Skeletal muscle satellite cell (primary cell): ENCODE data around the gene GSTA1. TPM values are rescaled to one million over a fixed set of nuclear protein-coding genes. Genes with fewer than 3 reads are reported as not detected.
"Not testable (repeated sequence)": the region's sequence is repeated elsewhere in the genome, so short reads cannot be mapped to it uniquely, and the experiment has no call there.

Experiments
- H3K27me3 ChIP-seq: 2 replicates; pipeline ENCODE4 v1.7.0; 2013; ENCODE audit warnings: low read length; ENCODE audit not compliant: control insufficient read depth, insufficient read depth
- H3K36me3 ChIP-seq: 2 replicates; pipeline ENCODE4 v1.7.0; 2013; ENCODE audit warnings: mild to moderate bottlenecking, control low read depth, low read length; ENCODE audit not compliant: insufficient read depth
- H3K4me1 ChIP-seq: 2 replicates; pipeline ENCODE4 v1.7.0; 2013; ENCODE audit warnings: low read length; ENCODE audit not compliant: control insufficient read depth, insufficient read depth
- H3K4me2 ChIP-seq: 2 replicates; pipeline ENCODE4 v1.7.0; 2013; ENCODE audit warnings: mild to moderate bottlenecking, low read length
- H3K4me3 ChIP-seq: 2 replicates; pipeline ENCODE4 v1.7.0; 2013; ENCODE audit warnings: low read length
- H3K9ac ChIP-seq: 2 replicates; pipeline ENCODE4 v1.7.0; 2013; ENCODE audit warnings: mild to moderate bottlenecking, low read depth, low read length, moderate library complexity
- H3K9me3 ChIP-seq: replicated peaks from 2 replicates; pipeline ENCODE4 v1.7.0; 2013; ENCODE audit warnings: mild to moderate bottlenecking, control low read depth, low read length
- total RNA-seq: library from RNA; depleted of rRNA; stranded (reverse); fragments of >200 nt; gene quantifications from 2 replicates; pipeline ENCODE4 v1.2.3, GENCODE V29; 2012; rRNA removed

GSTA1 gene
- not detected in 2 replicates for total RNA-seq

DNA sequence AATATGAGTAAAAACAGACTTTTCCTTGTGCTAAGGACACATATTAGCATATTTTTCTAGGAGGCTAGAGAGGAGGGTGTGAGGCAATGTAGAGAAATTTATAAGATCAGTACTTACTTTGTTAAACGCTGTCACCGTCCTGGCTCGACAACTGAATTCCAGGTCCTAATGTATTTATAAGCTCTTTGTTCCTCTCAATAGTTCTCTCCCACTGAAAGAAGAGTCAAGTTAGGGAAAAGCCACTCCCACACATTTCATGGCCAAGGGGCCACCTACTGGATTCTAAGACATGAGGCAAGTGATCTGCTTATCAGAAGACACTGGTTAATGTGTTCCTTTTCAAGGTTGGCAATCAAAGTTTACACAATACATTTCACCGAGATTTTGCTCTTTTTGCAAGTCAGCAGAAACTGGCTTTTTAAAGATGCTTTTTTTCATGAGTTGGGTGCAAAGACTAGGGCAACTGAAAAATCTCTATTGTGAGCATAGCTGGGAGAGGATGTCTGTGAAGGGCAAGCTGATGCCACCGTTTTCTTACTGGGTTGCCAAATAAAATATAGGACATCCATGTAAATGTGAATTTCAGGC, at the start of gene GSTA1:
Gene GSTA1, minus strand, starts transcription at position 149 of the 588 bp plus-strand sequence. CDS start 4,549 bp downstream, outside the sequence.
- not testable (repeated sequence) for H3K9me3 ChIP-seq, H3K4me1 ChIP-seq, H3K4me2 ChIP-seq, H3K4me3 ChIP-seq, H3K9ac ChIP-seq, H3K36me3 ChIP-seq
- H3K27me3 ChIP-seq: peaks cover 30% of the 10 kb centered on the region

DNA sequence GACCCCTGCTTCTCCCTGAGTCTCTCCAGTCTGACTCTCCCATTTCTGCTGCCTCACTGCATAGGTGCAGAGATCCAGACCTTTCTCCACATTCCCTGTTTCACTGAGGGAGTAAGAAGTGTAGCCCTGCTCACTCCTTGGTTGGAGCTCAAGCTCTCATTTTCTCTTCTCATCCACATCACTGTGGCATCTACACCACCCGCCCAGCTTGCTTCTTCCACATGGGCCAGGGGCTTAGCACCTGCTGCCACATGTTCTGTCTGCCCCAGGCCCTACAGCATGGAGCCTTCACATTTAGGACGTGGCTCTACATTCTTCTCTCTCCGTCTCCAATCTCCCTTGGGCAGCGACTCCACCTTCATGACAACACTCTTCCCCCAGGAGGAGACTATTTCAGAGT, 45.5 kb upstream of the GSTA1 start:
- H3K36me3 ChIP-seq: no peaks in the 10 kb centered on the region
- H3K9me3 ChIP-seq: no peaks in the 10 kb centered on the region
- no peak overlapping the region for H3K9ac ChIP-seq
- no peak overlapping the region for H3K4me3 ChIP-seq
- peaks cover 69% of the 10 kb centered on the region for H3K27me3 ChIP-seq
- no peak overlapping the region for H3K4me2 ChIP-seq
- H3K4me1 ChIP-seq: no peaks in the 10 kb centered on the region

DNA sequence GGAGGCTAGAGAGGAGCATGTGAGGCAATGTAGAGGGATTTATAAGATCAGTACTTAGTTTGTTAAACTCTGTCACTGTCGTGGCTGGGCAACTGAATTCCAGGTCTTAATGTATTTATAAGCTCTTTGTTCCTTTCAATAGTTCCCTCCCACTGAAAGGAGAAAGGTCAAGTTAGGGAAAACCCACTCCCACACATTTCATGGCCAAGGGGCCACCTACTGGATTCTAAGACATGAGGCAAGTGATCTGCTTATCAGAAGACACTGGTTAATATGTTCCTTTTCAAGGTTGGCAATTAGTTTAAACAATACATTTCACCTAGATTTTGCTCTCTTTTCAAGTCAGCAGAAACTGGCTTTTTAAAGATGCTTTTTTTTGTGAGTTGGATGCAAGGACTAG, 42.4 kb upstream of the GSTA1 start:
- Histone ChIP-seq H3K4me3 (no peak overlapping the region), H3K4me1 (no peaks in the 10 kb centered on the region), H3K4me2 (no peak overlapping the region), H3K9ac (no peak overlapping the region), H3K27me3 (peaks cover 66% of the 10 kb centered on the region), H3K36me3 (no peaks in the 10 kb centered on the region), H3K9me3 (no peaks in the 10 kb centered on the region)

DNA sequence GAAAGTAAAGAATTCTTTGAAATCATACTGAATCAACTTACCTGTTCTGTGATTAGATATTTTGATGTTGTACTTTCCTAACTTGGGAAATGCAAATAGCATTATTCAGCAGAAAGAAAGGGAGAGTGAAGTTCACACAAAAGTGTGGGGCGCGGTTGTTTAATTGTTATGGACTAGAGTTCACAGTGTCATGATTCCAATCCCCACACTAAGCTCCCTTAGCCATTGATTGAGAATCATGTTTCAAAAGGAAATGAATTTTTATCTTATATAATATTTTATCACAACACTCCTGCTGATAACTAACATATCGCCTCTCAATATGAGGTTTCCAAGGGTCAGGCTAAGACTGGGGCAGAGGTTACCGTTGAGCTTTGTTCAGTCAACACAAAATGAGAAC, 40.0 kb upstream of the GSTA1 start:
- Histone ChIP-seq H3K4me2 (no peak overlapping the region), H3K9ac (no peak overlapping the region), H3K9me3 (no peaks in the 10 kb centered on the region), H3K4me1 (no peaks in the 10 kb centered on the region), H3K36me3 (no peaks in the 10 kb centered on the region), H3K27me3 (peaks cover 45% of the 10 kb centered on the region), H3K4me3 (no peak overlapping the region)

DNA sequence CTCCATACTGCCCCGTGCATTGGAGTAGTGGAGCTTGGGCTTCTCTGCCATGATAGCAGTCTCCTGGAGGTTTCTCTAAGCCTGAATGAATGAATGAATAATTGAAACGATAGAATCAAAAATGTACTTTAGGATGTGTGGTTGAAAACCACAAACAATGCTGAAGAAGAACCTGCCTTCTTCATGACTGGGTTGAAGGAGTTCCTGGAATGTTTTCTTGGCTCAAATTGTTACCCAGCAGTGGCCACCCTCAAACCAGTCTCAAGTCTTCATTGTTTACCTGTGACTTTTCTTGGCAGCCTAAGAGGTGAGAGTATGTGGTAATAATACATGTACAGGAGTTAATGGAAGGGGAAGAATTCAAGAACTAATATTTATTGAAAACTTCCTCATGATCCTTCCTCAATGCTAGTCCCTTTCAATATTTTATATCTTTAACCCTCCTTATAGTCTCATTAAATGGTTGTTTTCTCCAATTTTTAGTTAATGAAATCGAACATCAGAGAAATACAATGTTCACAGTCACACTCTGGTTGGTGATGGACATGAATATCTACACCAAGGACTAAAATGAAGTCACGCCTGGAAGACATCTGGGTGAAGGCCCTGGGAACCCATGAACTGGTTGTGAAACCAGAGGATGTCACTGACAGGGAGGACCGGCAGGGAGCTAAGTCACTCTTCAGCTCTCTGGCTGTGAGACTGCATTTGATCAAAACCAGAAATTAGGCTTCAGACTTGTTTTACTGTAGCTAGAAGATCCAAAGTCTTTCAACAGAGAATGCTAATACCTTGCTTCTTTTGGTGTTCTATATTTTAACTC, 37.4 kb upstream of the GSTA1 start, which contains the start of gene GSTA5:
Gene GSTA5, minus strand, starts transcription at position 51 of the 823 bp plus-strand sequence.
- H3K4me3 ChIP-seq: no peak within 1 kb of the TSS
- H3K4me1 ChIP-seq: no peaks in the 10 kb centered on the region
- H3K27me3 ChIP-seq: peaks cover 40% of the 10 kb centered on the region
- H3K9me3 ChIP-seq: no peaks in the 10 kb centered on the region
- H3K4me2 ChIP-seq: no peak within 1 kb of the TSS
- H3K9ac ChIP-seq: no peak within 1 kb of the TSS
- no peaks in the 10 kb centered on the region for H3K36me3 ChIP-seq

DNA sequence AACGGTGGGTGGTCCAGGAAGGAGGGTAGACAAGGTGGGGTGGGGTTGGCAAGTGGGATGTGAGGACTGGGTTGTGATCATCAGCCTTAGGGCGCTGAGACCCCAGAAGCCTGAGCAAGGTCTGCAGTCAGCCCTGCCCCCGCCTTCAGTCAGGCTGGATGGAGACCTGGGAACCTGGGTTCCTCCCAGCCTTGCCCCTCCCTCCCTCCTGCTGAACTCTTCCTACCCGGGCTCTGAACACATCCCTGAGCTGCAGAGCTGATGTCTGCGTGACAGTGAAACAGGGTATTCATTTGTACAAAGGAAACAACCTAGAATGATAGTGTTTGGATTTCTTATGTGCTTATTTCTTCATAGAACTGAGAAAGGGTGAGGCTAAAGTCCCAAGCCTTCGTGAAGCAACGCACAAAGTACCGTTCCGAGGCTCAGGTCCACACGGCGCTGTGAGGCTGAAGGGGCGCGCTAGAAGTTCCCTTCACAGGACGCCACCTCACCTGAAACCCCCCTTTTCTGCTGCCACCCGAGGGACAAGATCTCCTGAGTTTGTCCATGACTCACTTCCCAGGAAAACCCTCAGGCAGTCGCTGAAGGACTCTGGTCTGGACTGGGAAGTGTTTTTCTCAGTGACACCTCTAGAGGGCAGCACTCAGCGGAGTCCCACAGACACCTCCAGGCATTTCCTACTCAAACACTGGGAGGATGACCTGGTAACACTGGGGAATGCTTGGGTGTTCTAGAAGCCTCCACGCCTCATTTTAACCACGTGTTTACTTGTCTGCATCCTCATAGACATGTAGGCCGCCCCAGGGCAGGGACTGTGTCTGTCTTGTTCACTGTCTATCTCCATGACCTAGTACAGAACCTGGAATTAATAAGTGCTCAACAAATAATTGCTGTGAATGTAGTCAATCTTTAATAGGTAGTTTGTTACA, 35.8 kb upstream of the GSTA1 start:
- Histone ChIP-seq H3K9me3 (no peaks in the 10 kb centered on the region), H3K27me3 (peaks cover 34% of the 10 kb centered on the region), H3K4me3 (no peak overlapping the region), H3K9ac (no peak overlapping the region), H3K36me3 (no peaks in the 10 kb centered on the region), H3K4me1 (peaks cover 6% of the 10 kb centered on the region), H3K4me2 (no peak overlapping the region)

DNA sequence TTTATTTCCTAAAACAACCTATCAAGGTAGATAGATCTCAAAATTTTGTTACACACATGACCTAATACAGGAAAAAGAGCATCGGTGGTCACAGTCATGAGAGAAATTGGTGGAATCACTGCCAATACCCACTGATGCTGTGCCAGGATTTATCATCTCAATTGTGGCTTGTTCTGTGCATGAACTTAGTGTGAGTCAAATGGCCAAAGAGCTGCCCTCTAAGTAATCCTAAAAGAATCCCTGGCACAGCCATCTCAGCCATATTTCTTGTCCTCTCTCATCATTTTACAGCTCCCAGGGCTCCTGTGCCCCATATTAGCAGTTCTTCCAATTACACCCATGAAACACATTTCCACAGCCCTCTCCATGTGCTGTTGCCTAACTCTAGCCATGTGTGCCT, 30.9 kb upstream of the GSTA1 start:
- Histone ChIP-seq H3K27me3 (peaks cover 39% of the 10 kb centered on the region), H3K9me3 (no peaks in the 10 kb centered on the region), H3K4me3 (no peak overlapping the region), H3K4me2 (no peak overlapping the region), H3K36me3 (no peaks in the 10 kb centered on the region), H3K4me1 (peaks cover 6% of the 10 kb centered on the region), H3K9ac (no peak overlapping the region)

DNA sequence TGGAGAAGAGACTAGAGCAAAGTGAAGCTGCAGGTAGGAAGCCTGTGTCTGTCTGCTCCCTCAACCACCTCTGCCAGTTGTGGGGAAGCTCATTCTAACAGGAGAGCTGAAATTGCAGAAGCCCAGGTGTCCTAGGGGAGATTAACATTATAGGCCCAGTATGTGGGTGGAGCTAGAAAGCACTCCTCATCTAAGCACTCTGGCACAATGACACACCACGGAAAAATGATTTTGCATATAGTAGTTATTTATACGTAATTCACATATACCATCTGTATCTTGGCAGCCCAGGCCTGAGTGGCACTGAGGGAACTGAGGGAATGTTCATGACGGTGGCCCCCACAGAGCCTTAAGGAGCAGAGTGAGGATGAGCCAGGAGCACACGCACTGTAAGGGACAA, 27.3 kb upstream of the GSTA1 start:
- not testable (repeated sequence) for H3K36me3 ChIP-seq, H3K4me3 ChIP-seq
- H3K27me3 ChIP-seq: peaks cover 23% of the 10 kb centered on the region

DNA sequence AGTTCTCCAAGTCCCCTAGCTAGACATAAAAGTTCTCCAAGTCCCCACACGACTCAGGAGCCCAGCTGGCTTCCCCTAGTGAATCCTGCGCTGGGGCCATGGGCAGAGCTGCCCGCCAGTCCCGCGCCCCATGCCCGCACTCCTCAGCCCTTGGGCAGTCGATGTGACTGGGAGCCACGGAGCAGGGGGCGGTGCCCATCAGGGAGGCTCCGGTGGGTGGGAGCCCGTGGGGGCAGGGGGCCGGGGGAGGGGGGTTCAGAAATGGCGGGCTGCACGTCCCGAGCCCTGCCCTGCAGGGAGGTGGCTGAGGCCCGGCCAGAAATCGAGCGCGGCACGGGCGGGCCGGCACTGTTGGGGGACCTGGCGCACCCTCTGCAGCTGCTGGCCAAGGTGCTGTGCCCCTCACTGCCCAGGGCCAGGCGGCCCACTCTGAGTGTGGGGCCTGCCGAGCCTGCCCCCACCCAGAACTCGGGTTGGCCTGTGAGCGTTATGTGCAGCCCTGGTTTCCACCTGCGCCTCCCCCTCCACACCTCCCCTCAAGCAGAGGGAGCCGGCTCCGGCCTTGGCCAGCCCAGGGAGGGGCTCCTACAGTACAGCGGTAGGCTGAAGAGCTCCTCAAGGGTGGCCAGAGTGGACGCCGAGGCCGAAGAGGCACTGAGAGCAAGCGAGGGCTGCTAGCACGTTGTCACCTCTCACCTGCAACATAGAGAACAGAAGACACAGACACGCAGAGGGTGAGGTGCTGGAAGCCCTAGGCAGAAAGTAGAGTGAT, 25.6 kb upstream of the GSTA1 start:
- Histone ChIP-seq H3K4me3 (no peak overlapping the region), H3K9me3 (no peaks in the 10 kb centered on the region), H3K27me3 (peaks cover 18% of the 10 kb centered on the region), H3K36me3 (no peaks in the 10 kb centered on the region), H3K4me1 (no peaks in the 10 kb centered on the region), H3K4me2 (no peak overlapping the region), H3K9ac (no peak overlapping the region)

More for the DNA sequence above, 27.3 kb upstream of the GSTA1 start:
- not testable (repeated sequence) for H3K4me2 ChIP-seq, H3K9ac ChIP-seq, H3K4me1 ChIP-seq, H3K9me3 ChIP-seq

DNA sequence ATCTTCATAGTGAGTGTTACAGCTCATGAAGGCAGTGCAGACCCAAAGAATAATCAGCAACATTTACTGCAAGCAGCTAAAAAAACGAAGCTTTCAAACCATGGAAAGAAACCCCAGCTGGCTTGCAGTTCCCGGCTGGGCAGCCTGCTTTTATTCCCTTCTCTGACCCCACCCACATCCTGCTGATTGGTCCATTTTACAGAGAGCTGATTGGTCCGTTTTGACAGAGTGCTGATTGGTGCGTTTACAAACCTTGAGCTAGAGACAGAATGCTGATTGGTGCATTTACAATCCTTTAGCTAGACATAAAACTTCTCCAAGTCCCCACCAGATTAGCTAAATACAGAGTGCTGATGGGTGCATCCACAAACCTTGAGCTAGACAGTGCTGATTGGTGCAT, 25.0 kb upstream of the GSTA1 start:
- not testable (repeated sequence) for H3K4me1 ChIP-seq, H3K4me2 ChIP-seq, H3K9ac ChIP-seq, H3K4me3 ChIP-seq, H3K36me3 ChIP-seq, H3K9me3 ChIP-seq
- peaks cover 17% of the 10 kb centered on the region for H3K27me3 ChIP-seq
